ENCODE measurements around the gene FBXO22. TPM values are rescaled to one million over a fixed set of nuclear protein-coding genes. Genes with fewer than 3 reads are reported as not detected.

Gene FBXO22
- total and polyA plus RNA-seq, 11 donors: 6.1 to 24.9 (median 19.7) TPM

DNA sequence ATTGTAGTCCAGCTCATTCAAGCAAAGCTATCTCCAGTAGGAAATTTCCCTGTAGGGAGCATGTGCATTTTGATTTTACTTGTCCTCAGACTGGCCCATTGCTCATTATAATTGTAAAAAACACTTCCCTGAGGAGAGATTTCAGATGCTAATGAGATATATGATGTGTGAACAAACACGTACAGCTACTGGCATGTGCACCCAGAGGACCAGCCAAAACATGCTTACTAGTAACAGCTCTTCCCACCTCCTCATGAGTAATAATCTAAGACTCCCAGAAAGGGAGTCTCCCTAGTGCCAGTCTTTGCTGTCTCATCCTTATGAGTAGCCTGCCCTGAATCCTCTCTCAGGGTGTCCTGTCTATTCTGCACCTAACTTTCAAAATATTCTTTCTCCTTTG, 43.4 kb downstream of the FBXO22 start:
- ATAC-seq: no peak
- intact Hi-C loops (cut with DNase I): no loop called here
- DNase-seq: no peak
- H3K27ac ChIP-seq: no peak overlapping the region
- peaks cover 0 to 35% (median 0%) of the 10 kb centered on the region in 9 donors for H3K27me3 ChIP-seq
- WGBS, 4 donors: 60 to 67% (median 63%) methylated on average over 1 of the region's 1 CpG
- no peaks in the 10 kb centered on the region for H3K4me1 ChIP-seq
- TF ChIP-seq, protein P1, sequence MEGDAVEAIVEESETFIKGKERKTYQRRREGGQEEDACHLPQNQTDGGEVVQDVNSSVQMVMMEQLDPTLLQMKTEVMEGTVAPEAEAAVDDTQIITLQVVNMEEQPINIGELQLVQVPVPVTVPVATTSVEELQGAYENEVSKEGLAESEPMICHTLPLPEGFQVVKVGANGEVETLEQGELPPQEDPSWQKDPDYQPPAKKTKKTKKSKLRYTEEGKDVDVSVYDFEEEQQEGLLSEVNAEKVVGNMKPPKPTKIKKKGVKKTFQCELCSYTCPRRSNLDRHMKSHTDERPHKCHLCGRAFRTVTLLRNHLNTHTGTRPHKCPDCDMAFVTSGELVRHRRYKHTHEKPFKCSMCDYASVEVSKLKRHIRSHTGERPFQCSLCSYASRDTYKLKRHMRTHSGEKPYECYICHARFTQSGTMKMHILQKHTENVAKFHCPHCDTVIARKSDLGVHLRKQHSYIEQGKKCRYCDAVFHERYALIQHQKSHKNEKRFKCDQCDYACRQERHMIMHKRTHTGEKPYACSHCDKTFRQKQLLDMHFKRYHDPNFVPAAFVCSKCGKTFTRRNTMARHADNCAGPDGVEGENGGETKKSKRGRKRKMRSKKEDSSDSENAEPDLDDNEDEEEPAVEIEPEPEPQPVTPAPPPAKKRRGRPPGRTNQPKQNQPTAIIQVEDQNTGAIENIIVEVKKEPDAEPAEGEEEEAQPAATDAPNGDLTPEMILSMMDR (IDR thresholded peaks at IDR 0.05): no peak
- no peak for TF ChIP-seq POLR2A (IDR thresholded peaks at IDR 0.05)
- H3K4me3 ChIP-seq: no peak overlapping the region
- no peaks in the 10 kb centered on the region for H3K9me3 ChIP-seq
- H3K36me3 ChIP-seq: no peaks in the 10 kb centered on the region

GRCh38 chr15:75948761-75949296, 45.2 kb downstream of the FBXO22 start:
- Histone ChIP-seq H3K4me3 (no peak overlapping the region), H3K36me3 (no peaks in the 10 kb centered on the region), H3K4me1 (no peaks in the 10 kb centered on the region), H3K9me3 (no peaks in the 10 kb centered on the region), H3K27me3 (peaks cover 0 to 35% (median 0%) of the 10 kb centered on the region in 9 donors), H3K27ac (no peak overlapping the region)
- ATAC-seq (no peak), DNase-seq (no peak)
- WGBS, 4 donors: 78 to 84% (median 83%) methylated on average over 8 of the region's 8 CpGs
- intact Hi-C loops (cut with DNase I): no loop called here
- TF ChIP-seq POLR2A (IDR thresholded peaks at IDR 0.05): no peak
- TF ChIP-seq, protein P1 (IDR thresholded peaks at IDR 0.05): no peak

DNA sequence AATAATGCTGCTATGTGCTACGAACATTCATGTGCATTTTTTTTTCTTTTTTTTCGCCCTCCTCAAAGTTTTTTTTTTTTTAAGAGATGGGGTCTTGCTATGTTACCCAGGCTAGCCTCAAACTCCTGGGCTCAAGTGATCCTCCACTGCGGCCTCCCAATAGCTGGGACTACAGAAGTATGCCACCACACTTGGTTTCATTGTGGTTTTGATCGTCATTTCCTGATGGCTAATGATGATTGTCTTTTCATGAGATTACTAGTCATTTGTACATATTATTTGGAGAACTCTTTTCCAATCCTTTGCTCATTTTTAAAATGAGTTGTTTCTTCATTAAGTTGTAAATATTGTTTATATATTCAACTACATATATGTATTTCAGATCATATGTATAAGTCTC, 48.8 kb downstream of the FBXO22 start:
- ATAC-seq (no peak), DNase-seq (no peak)
- peaks cover 0 to 32% (median 0%) of the 10 kb centered on the region in 9 donors for H3K27me3 ChIP-seq
- intact Hi-C loops (cut with DNase I): no loop called here
- H3K9me3 ChIP-seq: no peaks in the 10 kb centered on the region
- TF ChIP-seq, protein P1 (IDR thresholded peaks at IDR 0.05): no peak
- no peak for TF ChIP-seq POLR2A (IDR thresholded peaks at IDR 0.05)
- no peak overlapping the region for H3K27ac ChIP-seq
- no peaks in the 10 kb centered on the region for H3K4me1 ChIP-seq
- no peaks in the 10 kb centered on the region for H3K36me3 ChIP-seq
- H3K4me3 ChIP-seq: no peak overlapping the region
- 87 to 90% (median 88%) methylated on average over 4 of the region's 4 CpGs for WGBS, 4 donors

DNA sequence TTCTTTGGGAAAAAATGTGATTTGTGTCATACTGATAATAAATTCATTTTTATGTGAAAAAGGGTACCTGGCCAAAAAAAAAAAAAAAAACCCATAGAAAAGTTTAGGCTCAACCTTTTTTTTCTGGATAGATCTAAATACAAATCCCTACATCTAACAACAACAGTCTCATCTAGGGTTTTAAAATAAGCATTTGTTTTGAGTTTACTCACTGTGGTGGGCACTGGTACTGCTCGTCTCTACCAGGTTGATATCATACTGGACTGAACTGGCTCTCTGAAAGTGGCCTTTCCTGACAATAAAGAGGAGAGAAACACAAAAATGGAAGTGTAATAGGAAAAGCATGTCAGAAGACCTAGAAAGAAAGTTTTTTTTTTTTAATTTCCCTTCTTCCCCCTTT, 52.0 kb downstream of the FBXO22 start:
- no peak overlapping the region for H3K27ac ChIP-seq
- H3K9me3 ChIP-seq: no peaks in the 10 kb centered on the region
- no peaks in the 10 kb centered on the region for H3K36me3 ChIP-seq
- no peaks in the 10 kb centered on the region for H3K4me1 ChIP-seq
- DNase-seq (no peak), ATAC-seq (no peak)
- 65 to 75% (median 70%) methylated on average over 1 of the region's 1 CpG for WGBS, 4 donors
- H3K4me3 ChIP-seq: no peak overlapping the region
- peaks cover 0 to 17% (median 0%) of the 10 kb centered on the region in 9 donors for H3K27me3 ChIP-seq
- TF ChIP-seq POLR2A (IDR thresholded peaks at IDR 0.05): no peak
- TF ChIP-seq, protein P1 (IDR thresholded peaks at IDR 0.05): peak in 1 of 12 donors; percentile 6
- intact Hi-C loops (cut with DNase I): no loop called here
